K562 (cell line): ENCODE measurements around the gene TIMM23. TPM values are rescaled to one million over a fixed set of nuclear protein-coding genes. Genes with fewer than 3 reads are reported as not detected.

ENCODE experiments used
- ARID1B ChIP-seq: fragments of 450-650 bp; IDR thresholded peaks from 2 replicates; pipeline ENCODE4 v1.6.1; 2016; ENCODE audit warnings: antibody characterized with exemption, mild to moderate bottlenecking, inconsistent platforms
- ARID2 ChIP-seq: fragments of 450-650 bp; IDR thresholded peaks from 2 replicates; pipeline ENCODE4 v1.6.1; 2017; ENCODE audit warnings: antibody characterized with exemption, mild to moderate bottlenecking
- EZH2 ChIP-seq: IDR thresholded peaks from 2 replicates; pipeline ENCODE4 v1.6.1; 2012; ENCODE audit warnings: low read depth, mild to moderate bottlenecking, inconsistent platforms, low read length, borderline replicate concordance
- FIP1L1 ChIP-seq: fragments of 200-400 bp; formaldehyde crosslinking; IDR thresholded peaks from 2 replicates; pipeline ENCODE4 v1.6.1; 2018; ENCODE audit warnings: mild to moderate bottlenecking, low read depth, low read length; ENCODE audit not compliant: poor library complexity, severe bottlenecking
- FOXJ2 ChIP-seq: fragments of 200-800 bp; sonication (Bioruptor generic); IDR thresholded peaks from 2 replicates; pipeline ENCODE4 v1.6.1; 2016; ENCODE audit warnings: missing genetic modification characterization, missing compliant biosample characterization
- GTF2E2 ChIP-seq: fragments of 200-800 bp; sonication (Bioruptor generic); IDR thresholded peaks from 2 replicates; pipeline ENCODE4 v1.6.1; 2016; ENCODE audit warnings: missing genetic modification characterization, missing compliant biosample characterization
- LEF1 ChIP-seq: fragments of 450-650 bp; IDR thresholded peaks from 2 replicates; pipeline ENCODE4 v1.6.1; 2016; ENCODE audit warnings: mild to moderate bottlenecking
- MECOM ChIP-seq: fragments of 250-450 bp; sonication (Bioruptor Pico); IDR thresholded peaks from 2 replicates; pipeline ENCODE4 v1.8.0; 2022; ENCODE audit warnings: inconsistent platforms
- NFRKB ChIP-seq: fragments of 450-650 bp; IDR thresholded peaks from 2 replicates; pipeline ENCODE4 v1.6.1; 2016; ENCODE audit warnings: low read depth
- NFYB ChIP-seq: IDR thresholded peaks from 2 replicates; pipeline ENCODE4 v1.6.1; 2011; ENCODE audit warnings: mild to moderate bottlenecking, moderate library complexity; ENCODE audit not compliant: insufficient read length; ENCODE audit errors: extremely low read depth
- POU5F1 ChIP-seq: fragments of 150-350 bp; IDR thresholded peaks from 2 replicates; pipeline ENCODE4 v1.6.1; 2014; ENCODE audit warnings: borderline replicate concordance, low read length, low read depth, mild to moderate bottlenecking; ENCODE audit not compliant: partially characterized antibody
- PYGO2 ChIP-seq: fragments of 450-650 bp; IDR thresholded peaks from 2 replicates; pipeline ENCODE4 v1.6.1; 2016; ENCODE audit warnings: mild to moderate bottlenecking, missing genetic modification characterization, moderate library complexity, missing compliant biosample characterization
- SMC3 ChIP-seq: conservative IDR thresholded peaks from 2 replicates; pipeline ENCODE4 v1.6.1; 2011; ENCODE audit warnings: low read depth, low read length, improper control_type of control experiment; ENCODE audit not compliant: insufficient read depth
- TRIM28 ChIP-seq: fragments of 450-650 bp; IDR thresholded peaks from 2 replicates; pipeline ENCODE4 v1.6.1; 2017
- ZBED1 ChIP-seq: IDR thresholded peaks from 2 replicates; pipeline ENCODE4 v1.6.1; 2014
- ZFP30 ChIP-seq: fragments of 250-450 bp; sonication (Bioruptor Pico); IDR thresholded peaks from 2 replicates; pipeline ENCODE4 v1.8.0; 2022; ENCODE audit warnings: moderate library complexity, mild to moderate bottlenecking, inconsistent platforms, borderline replicate concordance
- ZNF239 ChIP-seq: fragments of 250-450 bp; sonication (Bioruptor Pico); IDR thresholded peaks from 2 replicates; pipeline ENCODE4 v1.4.0; 2020; ENCODE audit warnings: mild to moderate bottlenecking
- ZNF589 ChIP-seq: fragments of 200-800 bp; sonication (Bioruptor generic); IDR thresholded peaks from 2 replicates; pipeline ENCODE4 v1.6.1; 2016; ENCODE audit warnings: low read depth, missing genetic modification characterization, missing compliant biosample characterization
- ZNF644 ChIP-seq: fragments of 200-800 bp; sonication (Bioruptor generic); IDR thresholded peaks from 2 replicates; pipeline ENCODE4 v1.6.1; 2016; ENCODE audit warnings: low read depth, missing genetic modification characterization, missing compliant biosample characterization
- ZNF695 ChIP-seq: fragments of 450-650 bp; formaldehyde crosslinking; IDR thresholded peaks from 2 replicates; pipeline ENCODE4 v1.4.0; 2020; ENCODE audit warnings: mild to moderate bottlenecking, moderate library complexity
- polyA plus RNA-seq, 8 experiments: library from polyadenylated mRNA; depleted of rRNA in 4 of 8; stranded (reverse) in 5 of 8; unstranded in 3 of 8; fragments of >200 nt; fragmentation: Nextera tagmentation in 2 of 8; fragmentation: Illumina TruSeq in 1 of 8; extraction: Ambion mirVana in 2 of 8; extraction: Trizol in 1 of 8; gene quantifications; 2 replicates each; pipeline versions ENCODE4 v1.2.1 to v1.2.3, GENCODE V29; 2011 to 2014; ENCODE audit warnings: inconsistent platforms in 1 of 8, missing spikeins in 1 of 8
- total RNA-seq, 7 experiments: library from RNA; depleted of rRNA in 6 of 7; stranded (reverse); fragments of >200 nt in 6 of 7; fragmentation: Illumina TruSeq in 2 of 7; extraction: Trizol in 2 of 7; gene quantifications; 2 replicates each; pipeline versions ENCODE4 v1.2.1 to v1.2.3, GENCODE V29; 2011 to 2021; ENCODE audit warnings: low replicate concordance in 1 of 7
- TF ChIP-seq, protein P1 (sequence below), 3 experiments: IDR thresholded peaks in 2 of 3; conservative IDR thresholded peaks in 1 of 3; 2 replicates each; pipeline ENCODE4 v1.5.1; 2011 to 2012; ENCODE audit warnings: low read length in 3 of 3, mild to moderate bottlenecking in 3 of 3, control low read depth in 2 of 3, improper control_type of control experiment in 1 of 3, inconsistent platforms in 1 of 3, low read depth in 1 of 3, mixed read lengths in 1 of 3, moderate library complexity in 1 of 3; ENCODE audit not compliant: insufficient read depth in 2 of 3
- TF ChIP-seq, protein P2 (sequence below): fragments of 450-650 bp; IDR thresholded peaks from one replicate; pipeline ENCODE4 v1.6.1; 2018; ENCODE audit warnings: mild to moderate bottlenecking, moderate library complexity; ENCODE audit not compliant: partially characterized antibody
- TF ChIP-seq, protein P3 (sequence below): fragments of 450-650 bp; IDR thresholded peaks from 2 replicates; pipeline ENCODE4 v1.7.1; 2018; ENCODE audit warnings: mild to moderate bottlenecking, low read depth; ENCODE audit not compliant: partially characterized antibody

TIMM23 gene
- total and polyA plus RNA-seq, 9 of the 15 experiments (the other 6 are each of a cell fraction or from before 2014, with no cell fraction given): 148 to 280 (median 183) TPM

DNA sequence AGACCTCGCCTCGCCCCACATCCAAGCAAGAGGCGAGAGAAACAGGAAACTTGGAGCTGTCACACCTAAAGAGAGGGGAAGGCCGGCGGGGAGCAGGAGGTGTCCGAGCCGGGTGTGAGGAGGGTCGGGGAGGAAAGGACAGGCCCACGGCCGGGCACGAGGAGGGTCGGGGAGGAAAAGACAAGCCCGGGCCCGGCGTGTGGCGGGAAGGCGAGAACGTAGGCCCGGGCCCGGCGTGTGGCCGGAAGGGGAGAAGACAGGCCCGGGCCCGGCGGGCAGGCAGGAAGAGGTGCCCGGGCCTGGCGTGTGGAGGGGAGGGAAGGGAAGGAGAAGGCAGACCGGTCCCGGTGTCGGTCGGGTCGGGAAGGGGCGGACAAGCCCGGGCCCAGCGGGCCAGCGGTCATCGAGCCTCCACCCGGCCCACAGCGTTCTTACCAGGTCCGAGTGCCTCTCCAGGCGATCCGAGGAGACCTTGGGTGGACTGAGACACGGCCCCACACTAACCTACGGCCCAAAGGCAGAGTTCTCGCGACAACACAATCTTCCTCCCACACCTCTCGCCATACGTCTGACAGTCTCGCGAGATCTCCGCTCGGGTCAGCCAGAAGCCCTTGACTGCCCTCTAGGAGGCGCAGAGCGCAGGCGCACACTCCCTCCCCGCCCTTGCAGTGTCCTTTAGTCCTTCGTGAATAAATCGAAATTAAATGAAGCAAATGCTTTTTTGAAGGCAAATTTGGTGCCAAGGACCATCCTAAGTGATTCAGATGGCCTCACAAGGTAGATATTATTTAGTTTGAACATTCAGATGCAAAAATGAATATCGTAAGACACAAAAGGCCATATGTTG lies 58.0 kb downstream of the TIMM23 start, which contains the start of gene NCOA4 (continued):
- TF ChIP-seq, protein P1, sequence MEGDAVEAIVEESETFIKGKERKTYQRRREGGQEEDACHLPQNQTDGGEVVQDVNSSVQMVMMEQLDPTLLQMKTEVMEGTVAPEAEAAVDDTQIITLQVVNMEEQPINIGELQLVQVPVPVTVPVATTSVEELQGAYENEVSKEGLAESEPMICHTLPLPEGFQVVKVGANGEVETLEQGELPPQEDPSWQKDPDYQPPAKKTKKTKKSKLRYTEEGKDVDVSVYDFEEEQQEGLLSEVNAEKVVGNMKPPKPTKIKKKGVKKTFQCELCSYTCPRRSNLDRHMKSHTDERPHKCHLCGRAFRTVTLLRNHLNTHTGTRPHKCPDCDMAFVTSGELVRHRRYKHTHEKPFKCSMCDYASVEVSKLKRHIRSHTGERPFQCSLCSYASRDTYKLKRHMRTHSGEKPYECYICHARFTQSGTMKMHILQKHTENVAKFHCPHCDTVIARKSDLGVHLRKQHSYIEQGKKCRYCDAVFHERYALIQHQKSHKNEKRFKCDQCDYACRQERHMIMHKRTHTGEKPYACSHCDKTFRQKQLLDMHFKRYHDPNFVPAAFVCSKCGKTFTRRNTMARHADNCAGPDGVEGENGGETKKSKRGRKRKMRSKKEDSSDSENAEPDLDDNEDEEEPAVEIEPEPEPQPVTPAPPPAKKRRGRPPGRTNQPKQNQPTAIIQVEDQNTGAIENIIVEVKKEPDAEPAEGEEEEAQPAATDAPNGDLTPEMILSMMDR (IDR thresholded peaks at IDR 0.05 in 2 of 3, conservative IDR thresholded peaks at IDR 0.05 in 1 of 3; ENCODE audit: insufficient read depth in 2 of 3, low read depth in 1 of 3, low read length in 3 of 3): peak; percentile 71 to 96 (median 91)
- TF ChIP-seq POU5F1 (no peak), ARID2 (no peak; the same call in 1 of the 2 replicates), ARID1B (peak; percentile 8; the same call in 1 of the 2 replicates), ZNF695 (no peak), ZNF239 (CRISPR knock-in tag) (no peak), FOXJ2 (peak; percentile 11; the same call in 1 of the 2 replicates), SMC3 (0 out of 2 replicates have a peak, but pooled peaks have one; percentile 4), ZNF589 (CRISPR knock-in tag) (no peak), GTF2E2 (tag) (no peak; the same call in 1 of the 2 replicates), TRIM28 (no peak), EZH2 (no peak), ZFP30 (CRISPR knock-in tag) (no peak), FIP1L1 (peak; percentile 46), MECOM (CRISPR knock-in tag) (peak; percentile 80), LEF1 (no peak), PYGO2 (tag) (peak; percentile 31; the same call in 1 of the 2 replicates), ZNF644 (no peak; the same call in 1 of the 2 replicates), NFYB (no peak), ZBED1 (peak; percentile 79; the same call in 1 of the 2 replicates), NFRKB (no peak)
- TF ChIP-seq, protein P2, sequence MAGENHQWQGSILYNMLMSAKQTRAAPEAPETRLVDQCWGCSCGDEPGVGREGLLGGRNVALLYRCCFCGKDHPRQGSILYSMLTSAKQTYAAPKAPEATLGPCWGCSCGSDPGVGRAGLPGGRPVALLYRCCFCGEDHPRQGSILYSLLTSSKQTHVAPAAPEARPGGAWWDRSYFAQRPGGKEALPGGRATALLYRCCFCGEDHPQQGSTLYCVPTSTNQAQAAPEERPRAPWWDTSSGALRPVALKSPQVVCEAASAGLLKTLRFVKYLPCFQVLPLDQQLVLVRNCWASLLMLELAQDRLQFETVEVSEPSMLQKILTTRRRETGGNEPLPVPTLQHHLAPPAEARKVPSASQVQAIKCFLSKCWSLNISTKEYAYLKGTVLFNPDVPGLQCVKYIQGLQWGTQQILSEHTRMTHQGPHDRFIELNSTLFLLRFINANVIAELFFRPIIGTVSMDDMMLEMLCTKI: no peak
- TF ChIP-seq, protein P3, sequence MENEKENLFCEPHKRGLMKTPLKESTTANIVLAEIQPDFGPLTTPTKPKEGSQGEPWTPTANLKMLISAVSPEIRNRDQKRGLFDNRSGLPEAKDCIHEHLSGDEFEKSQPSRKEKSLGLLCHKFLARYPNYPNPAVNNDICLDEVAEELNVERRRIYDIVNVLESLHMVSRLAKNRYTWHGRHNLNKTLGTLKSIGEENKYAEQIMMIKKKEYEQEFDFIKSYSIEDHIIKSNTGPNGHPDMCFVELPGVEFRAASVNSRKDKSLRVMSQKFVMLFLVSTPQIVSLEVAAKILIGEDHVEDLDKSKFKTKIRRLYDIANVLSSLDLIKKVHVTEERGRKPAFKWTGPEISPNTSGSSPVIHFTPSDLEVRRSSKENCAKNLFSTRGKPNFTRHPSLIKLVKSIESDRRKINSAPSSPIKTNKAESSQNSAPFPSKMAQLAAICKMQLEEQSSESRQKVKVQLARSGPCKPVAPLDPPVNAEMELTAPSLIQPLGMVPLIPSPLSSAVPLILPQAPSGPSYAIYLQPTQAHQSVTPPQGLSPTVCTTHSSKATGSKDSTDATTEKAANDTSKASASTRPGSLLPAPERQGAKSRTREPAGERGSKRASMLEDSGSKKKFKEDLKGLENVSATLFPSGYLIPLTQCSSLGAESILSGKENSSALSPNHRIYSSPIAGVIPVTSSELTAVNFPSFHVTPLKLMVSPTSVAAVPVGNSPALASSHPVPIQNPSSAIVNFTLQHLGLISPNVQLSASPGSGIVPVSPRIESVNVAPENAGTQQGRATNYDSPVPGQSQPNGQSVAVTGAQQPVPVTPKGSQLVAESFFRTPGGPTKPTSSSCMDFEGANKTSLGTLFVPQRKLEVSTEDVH: peak; percentile 44
